HepG2 (cell line): Measurements from ENCODE around the gene TXNDC11.
A peak's percentile ranks its signal among the peaks of the same experiment; 100 is the strongest.

ENCODE experiments used
- CTCF ChIP-seq: sonication (generic); formaldehyde crosslinking; IDR thresholded peaks from 2 replicates; pipeline ENCODE4 v1.5.0; 2020; ENCODE audit warnings: mild to moderate bottlenecking, missing genetic modification reagents, moderate library complexity
- HDAC2 ChIP-seq: sonication (generic); formaldehyde crosslinking; IDR thresholded peaks from 2 replicates; pipeline ENCODE4 v1.4.0; 2020; ENCODE audit warnings: missing genetic modification reagents
- HMG20A ChIP-seq: IDR thresholded peaks from 2 replicates; pipeline ENCODE4 v1.6.1; 2016; ENCODE audit warnings: borderline replicate concordance
- NAIF1 ChIP-seq: sonication (generic); formaldehyde crosslinking; IDR thresholded peaks from 2 replicates; pipeline ENCODE4 v1.5.0; 2020; ENCODE audit warnings: mild to moderate bottlenecking, missing genetic modification reagents, borderline replicate concordance
- POLR2A ChIP-seq, 2 experiments: IDR thresholded peaks; 2 replicates each; pipeline ENCODE4 v1.6.1; 2011; ENCODE audit warnings: low read depth in 2 of 2, low read length in 2 of 2, mild to moderate bottlenecking in 1 of 2, moderate library complexity in 1 of 2; ENCODE audit not compliant: insufficient read depth in 1 of 2
- PREB ChIP-seq: sonication (generic); formaldehyde crosslinking; IDR thresholded peaks from 2 replicates; pipeline ENCODE4 v1.4.0; 2020; ENCODE audit warnings: missing genetic modification reagents
- ZBTB42 ChIP-seq: sonication (generic); formaldehyde crosslinking; IDR thresholded peaks from 2 replicates; pipeline ENCODE4 v1.5.0; 2020; ENCODE audit warnings: mild to moderate bottlenecking, missing genetic modification reagents
- ZMAT3 ChIP-seq: sonication (generic); formaldehyde crosslinking; conservative IDR thresholded peaks from 2 replicates; pipeline ENCODE4 v1.7.0; 2021; ENCODE audit warnings: missing genetic modification reagents
- ZNF124 ChIP-seq: sonication (generic); formaldehyde crosslinking; IDR thresholded peaks from 2 replicates; pipeline ENCODE4 v1.4.0; 2020; ENCODE audit warnings: missing genetic modification reagents
- ZNF235 ChIP-seq: sonication (generic); formaldehyde crosslinking; IDR thresholded peaks from 2 replicates; pipeline ENCODE4 v1.8.1; 2023; ENCODE audit warnings: mild to moderate bottlenecking, missing genetic modification reagents, borderline replicate concordance
- ZNF253 ChIP-seq: sonication (generic); formaldehyde crosslinking; IDR thresholded peaks from 2 replicates; pipeline ENCODE4 v1.8.0; 2022; ENCODE audit warnings: mild to moderate bottlenecking, missing genetic modification reagents, borderline replicate concordance
- ZNF552 ChIP-seq: sonication (generic); formaldehyde crosslinking; IDR thresholded peaks from 2 replicates; pipeline ENCODE4 v1.9.0; 2022; ENCODE audit warnings: missing genetic modification reagents, mild to moderate bottlenecking, borderline replicate concordance
- ZNF891 ChIP-seq: sonication (generic); formaldehyde crosslinking; IDR thresholded peaks from 2 replicates; pipeline ENCODE4 v1.5.0; 2020; ENCODE audit warnings: mild to moderate bottlenecking, missing genetic modification reagents

- TF ChIP-seq HDAC2 (CRISPR knock-in tag): no peak
- TF ChIP-seq ZNF124 (CRISPR knock-in tag): no peak
- TF ChIP-seq ZBTB42 (CRISPR knock-in tag): no peak
- peak; percentile 93 for TF ChIP-seq ZNF235 (CRISPR knock-in tag)
- TF ChIP-seq HMG20A (CRISPR knock-in tag): no peak
- TF ChIP-seq CTCF: peak; percentile 14; the same call in 1 of the 2 replicates
- TF ChIP-seq PREB (CRISPR knock-in tag): no peak
- no peak for TF ChIP-seq POLR2A (IDR thresholded peaks at IDR 0.05; ENCODE audit: insufficient read depth in 1 of 2, low read depth in 2 of 2, low read length in 2 of 2)
- TF ChIP-seq ZNF253 (CRISPR knock-in tag): no peak; the same call in 1 of the 2 replicates
- TF ChIP-seq NAIF1 (CRISPR knock-in tag): no peak
- TF ChIP-seq ZMAT3 (CRISPR knock-in tag): no peak
- peak; percentile 84 for TF ChIP-seq ZNF891 (CRISPR knock-in tag)
- TF ChIP-seq ZNF552: no peak
These were observed 543 bp downstream of the TXNDC11 start for GRCh38 chr16:11742093-11742535.
